Endothelial cell (in vitro differentiated cells): ENCODE measurements around the gene RUBCNL. TPM values are rescaled to one million over a fixed set of nuclear protein-coding genes. Genes with fewer than 3 reads are reported as not detected.

Source experiments
- DNase-seq: peaks from one replicate; pipeline ENCODE4 v3.0.0; 2021; ENCODE audit warnings: low spot score
- H3K27ac Mint-ChIP-seq: one replicate; pipeline ENCODE4 v1.8.0; 2021; ENCODE audit warnings: mixed read lengths, inconsistent platforms; ENCODE audit not compliant: unreplicated experiment
- H3K27me3 Mint-ChIP-seq: one replicate; pipeline ENCODE4 v1.8.0; 2021; ENCODE audit warnings: mild to moderate bottlenecking, moderate library complexity, mixed read lengths, inconsistent platforms; ENCODE audit not compliant: unreplicated experiment
- H3K36me3 Mint-ChIP-seq: one replicate; pipeline ENCODE4 v1.8.0; 2021; ENCODE audit warnings: mild to moderate bottlenecking, low read depth, mixed read lengths, inconsistent platforms; ENCODE audit not compliant: unreplicated experiment
- H3K4me1 Mint-ChIP-seq: one replicate; pipeline ENCODE4 v1.8.0; 2021; ENCODE audit warnings: mild to moderate bottlenecking, mixed read lengths, inconsistent platforms; ENCODE audit not compliant: unreplicated experiment
- H3K4me3 Mint-ChIP-seq: one replicate; pipeline ENCODE4 v1.8.0; 2021; ENCODE audit warnings: mild to moderate bottlenecking, mixed read lengths, inconsistent platforms; ENCODE audit not compliant: unreplicated experiment
- H3K9me3 Mint-ChIP-seq: one replicate; pipeline ENCODE4 v1.8.0; 2021; ENCODE audit warnings: mixed read lengths, inconsistent platforms; ENCODE audit not compliant: unreplicated experiment
- CTCF ChIP-seq: fragments of 200-600 bp; sonication (generic); IDR thresholded peaks from one replicate; pipeline ENCODE4 v1.5.0; 2021; ENCODE audit warnings: antibody characterized with exemption; ENCODE audit not compliant: unreplicated experiment
- total RNA-seq: library from RNA; stranded (reverse); fragmentation: NEBNext Ultra II Directional; extraction: Animal tissue kit (Norgen Biotek cat#: 25700); gene quantifications from one replicate; pipeline ENCODE4 v1.2.1, GENCODE V29; 2021; ENCODE audit not compliant: unreplicated experiment

The RUBCNL gene
- total RNA-seq, 1 donor from 2014 or later: 0.31 TPM

GRCh38 chr13:46355901-46356590 is 31.0 kb downstream of the RUBCNL start:
- Mint-ChIP-seq H3K9me3 (no peaks in the 10 kb centered on the region), H3K4me3 (no peak overlapping the region), H3K27ac (no peak overlapping the region), H3K36me3 (no peaks in the 10 kb centered on the region), H3K27me3 (peaks cover 1% of the 10 kb centered on the region), H3K4me1 (no peaks in the 10 kb centered on the region)
- DNase-seq: no peak
- TF ChIP-seq CTCF: no peak

DNA sequence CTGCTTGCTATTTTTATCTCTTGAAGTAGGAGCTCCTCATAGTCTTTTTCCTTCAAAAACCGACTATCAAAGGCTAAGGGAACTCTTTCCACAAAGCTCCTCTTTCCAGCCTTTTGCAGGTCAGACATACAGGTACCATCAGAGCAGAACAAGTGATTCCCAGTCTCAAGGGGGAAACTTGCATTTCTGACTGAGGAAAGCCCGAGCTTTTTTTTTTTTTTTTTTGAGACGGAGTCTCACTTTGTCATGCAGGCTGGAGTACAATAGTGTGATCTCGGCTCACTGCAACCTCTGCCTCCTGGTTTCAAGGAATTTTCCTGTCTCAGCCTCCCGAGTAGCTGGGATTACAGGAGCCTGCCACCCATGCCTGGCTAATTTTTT is 32.0 kb downstream of the RUBCNL start:
- TF ChIP-seq CTCF: no peak
- H3K4me3 Mint-ChIP-seq: no peak overlapping the region
- H3K36me3 Mint-ChIP-seq: no peaks in the 10 kb centered on the region
- DNase-seq: no peak
- H3K27me3 Mint-ChIP-seq: peaks cover 1% of the 10 kb centered on the region
- no peaks in the 10 kb centered on the region for H3K4me1 Mint-ChIP-seq
- H3K9me3 Mint-ChIP-seq: no peaks in the 10 kb centered on the region
- H3K27ac Mint-ChIP-seq: no peak overlapping the region

DNA sequence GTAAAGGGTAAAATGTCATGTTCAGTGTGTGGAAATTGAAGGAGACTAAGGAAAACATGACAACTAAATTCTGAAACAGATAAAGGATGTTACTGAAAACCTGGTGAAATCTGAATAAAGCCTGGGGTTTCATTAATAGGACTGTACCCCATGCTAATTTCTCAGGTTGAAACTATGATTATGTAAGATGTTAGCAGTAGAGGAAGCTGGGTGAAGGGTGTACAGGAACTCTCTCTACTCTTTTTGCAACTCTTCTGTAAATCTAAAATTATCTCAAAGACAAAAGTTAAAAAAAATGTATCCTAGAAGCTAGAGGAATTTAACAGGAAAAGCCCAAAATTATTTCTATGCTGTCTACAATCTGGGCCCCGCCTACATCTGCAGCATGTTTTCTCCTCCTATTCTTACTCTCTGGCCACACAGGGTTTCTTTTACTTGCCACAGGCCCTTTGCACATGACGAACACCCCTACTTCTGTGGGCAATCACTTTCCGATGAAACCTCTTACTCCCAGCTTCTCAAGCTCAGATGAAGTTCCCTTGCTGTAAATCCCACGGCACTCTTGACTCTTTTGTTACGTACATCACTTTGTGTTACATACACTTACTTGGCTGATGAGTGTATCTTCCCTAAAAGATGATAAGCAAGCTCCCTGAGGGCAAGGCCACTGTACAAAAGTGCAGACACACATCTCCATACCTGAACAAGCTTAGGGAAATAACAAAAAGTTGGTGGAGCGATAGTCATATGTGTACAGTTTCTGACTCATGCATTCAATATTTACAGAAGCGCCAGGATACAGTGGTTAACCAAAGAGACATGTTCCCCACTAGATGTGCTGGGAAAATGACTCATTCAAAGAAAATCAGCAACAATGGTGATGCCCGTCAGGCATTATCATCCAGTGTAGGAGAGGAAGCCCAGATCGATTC is 32.6 kb downstream of the RUBCNL start:
- Mint-ChIP-seq H3K36me3 (no peaks in the 10 kb centered on the region), H3K27me3 (peaks cover 1% of the 10 kb centered on the region), H3K4me1 (no peaks in the 10 kb centered on the region), H3K9me3 (no peaks in the 10 kb centered on the region), H3K27ac (no peak overlapping the region), H3K4me3 (no peak overlapping the region)
- no peak for TF ChIP-seq CTCF
- DNase-seq: no peak

DNA sequence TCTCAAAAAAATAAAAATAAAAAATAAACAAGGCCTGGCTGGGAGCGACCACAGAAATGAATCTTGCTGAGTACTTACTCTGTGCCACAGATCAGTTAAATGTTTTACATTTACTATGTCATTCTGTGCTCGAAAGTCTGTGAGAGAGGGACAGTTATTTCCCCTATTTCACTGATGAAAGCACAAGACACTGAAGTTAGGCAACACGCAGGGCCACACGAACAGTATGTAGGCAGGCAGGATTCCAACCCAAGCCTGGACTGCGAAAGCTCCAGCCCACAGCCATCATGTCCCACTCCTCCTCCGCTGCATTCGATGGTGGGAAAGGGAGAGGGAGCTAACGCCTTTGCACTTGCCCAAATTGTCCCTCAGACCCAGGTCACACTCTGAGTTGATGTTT is 34.2 kb downstream of the RUBCNL start:
- no peaks in the 10 kb centered on the region for H3K36me3 Mint-ChIP-seq
- no peaks in the 10 kb centered on the region for H3K4me1 Mint-ChIP-seq
- peaks cover 1% of the 10 kb centered on the region for H3K27me3 Mint-ChIP-seq
- DNase-seq: no peak
- H3K4me3 Mint-ChIP-seq: no peak overlapping the region
- no peak for TF ChIP-seq CTCF
- no peak overlapping the region for H3K27ac Mint-ChIP-seq
- no peaks in the 10 kb centered on the region for H3K9me3 Mint-ChIP-seq

DNA sequence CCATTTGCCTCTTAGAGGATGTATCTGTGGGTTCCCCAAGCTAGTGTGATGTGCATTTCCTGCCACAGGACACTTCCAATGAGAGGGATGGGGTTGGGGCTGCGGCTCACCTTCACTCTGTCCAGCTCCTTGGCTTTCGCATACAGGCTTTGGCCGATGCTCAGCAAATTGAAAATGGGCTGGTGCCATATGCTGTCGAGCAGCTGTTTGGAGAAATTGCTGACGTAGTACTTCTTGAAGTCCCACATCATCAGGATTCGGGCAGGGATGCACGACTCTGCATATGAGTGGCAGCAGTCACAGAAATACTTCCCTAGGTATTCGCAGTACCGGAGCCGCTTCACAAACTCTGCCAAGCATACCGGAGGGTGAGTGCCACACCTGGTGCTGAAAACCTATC is 37.0 kb downstream of the RUBCNL start:
- peaks cover 1% of the 10 kb centered on the region for H3K27me3 Mint-ChIP-seq
- no peaks in the 10 kb centered on the region for H3K36me3 Mint-ChIP-seq
- H3K4me3 Mint-ChIP-seq: no peak overlapping the region
- no peaks in the 10 kb centered on the region for H3K9me3 Mint-ChIP-seq
- H3K4me1 Mint-ChIP-seq: no peaks in the 10 kb centered on the region
- no peak overlapping the region for H3K27ac Mint-ChIP-seq
- no peak for TF ChIP-seq CTCF
- DNase-seq: no peak
